Activated CD8-positive, alpha-beta memory T cell treated with anti-CD3 and anti-CD28 coated beads for 36 hours (primary cell): ENCODE data around the gene DEPDC4. TPM values are rescaled to one million over a fixed set of nuclear protein-coding genes. Genes with fewer than 3 reads are reported as not detected.
"Not testable (repeated sequence)": the region's sequence is repeated elsewhere in the genome, so short reads cannot be mapped to it uniquely, and the experiment has no call there.

Source experiments
- CTCF ChIA-PET: fragments of 350-600 bp; sonication (Branson Sonifier 250); formaldehyde crosslinking; loops from one replicate; lab custom pipeline; 2021; ENCODE audit warnings: antibody characterized with exemption; lab: Charles Lee
- POLR2A ChIA-PET: fragments of 350-600 bp; sonication (Branson Sonifier 250); formaldehyde crosslinking; loops from one replicate; lab custom pipeline; 2021; ENCODE audit warnings: antibody characterized with exemption; lab: Charles Lee
- total RNA-seq, 2 experiments: library from RNA; stranded (reverse); gene quantifications; one replicate each; pipeline ENCODE4 v1.2.3, GENCODE V29; 2021

The DEPDC4 gene
- total RNA-seq, 2 experiments from 2014 or later, result 1.2 to 1.5 TPM

GRCh38 chr12:100266585-100266834 lies 369 bp downstream of the DEPDC4 start:
- POLR2A ChIA-PET, result interaction anchor here (0.5 to 1.5 kb wide), 2 partner anchors 20 to 1622 kb away, joined by 3 to 4 read pairs; partner anchors contain the start of gene IKBIP

DNA sequence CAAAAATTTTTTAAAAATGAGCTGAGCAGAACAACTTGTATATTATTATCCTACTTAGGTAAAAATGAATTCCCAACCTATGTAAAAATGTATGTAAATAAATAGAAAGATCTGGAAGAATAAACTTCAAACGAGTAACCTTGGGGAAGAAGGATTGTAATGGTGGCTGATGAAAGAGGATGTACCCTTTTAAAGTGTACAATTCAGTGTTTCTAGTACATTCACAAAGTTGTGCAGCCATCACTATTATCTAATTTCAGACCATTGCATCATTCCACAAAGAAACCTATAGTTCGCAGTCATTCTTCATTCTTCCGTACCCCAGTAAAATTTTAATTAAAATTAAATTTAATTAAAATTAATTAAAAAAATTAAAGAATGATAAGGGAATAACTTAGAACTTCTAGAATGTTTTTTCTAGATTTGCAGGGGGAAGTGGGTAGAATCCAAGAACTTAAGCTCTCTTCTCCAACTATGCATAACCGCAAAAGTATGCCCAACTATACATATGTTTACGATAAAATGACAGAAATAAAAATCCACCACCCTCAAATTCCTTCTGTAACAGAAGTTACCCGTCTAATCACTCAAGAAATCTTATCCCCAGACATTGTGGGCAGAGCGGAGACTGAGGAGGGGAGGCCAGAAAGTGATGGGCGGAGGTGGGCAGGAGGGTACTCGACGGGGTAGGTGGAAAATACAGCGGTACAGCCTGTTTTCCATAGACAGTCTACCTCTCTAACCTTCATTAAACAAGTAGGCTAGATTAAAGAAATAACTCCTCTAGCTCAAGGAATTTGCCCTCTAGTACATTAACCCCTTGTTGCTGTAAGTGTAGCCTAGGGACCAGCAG lies 921 bp downstream of the DEPDC4 start:
- POLR2A ChIA-PET, result interaction anchor here (1.5 kb wide), 1 partner anchor 1622 kb away, joined by 3 read pairs; the partner anchor contains the start of gene IKBIP
- CTCF ChIA-PET, result no interaction called here

More at GRCh38 chr12:100266585-100266834, 369 bp downstream of the DEPDC4 start:
- CTCF ChIA-PET, result interaction anchor here (1.4 kb wide), 1 partner anchor 112 kb away, joined by 3 read pairs; no protein-coding TSS in a partner anchor

- POLR2A ChIA-PET, CTCF ChIA-PET: not testable (repeated sequence)
Observed at GRCh38 chr12:100265107-100265506, 1.8 kb downstream of the DEPDC4 start.

DNA sequence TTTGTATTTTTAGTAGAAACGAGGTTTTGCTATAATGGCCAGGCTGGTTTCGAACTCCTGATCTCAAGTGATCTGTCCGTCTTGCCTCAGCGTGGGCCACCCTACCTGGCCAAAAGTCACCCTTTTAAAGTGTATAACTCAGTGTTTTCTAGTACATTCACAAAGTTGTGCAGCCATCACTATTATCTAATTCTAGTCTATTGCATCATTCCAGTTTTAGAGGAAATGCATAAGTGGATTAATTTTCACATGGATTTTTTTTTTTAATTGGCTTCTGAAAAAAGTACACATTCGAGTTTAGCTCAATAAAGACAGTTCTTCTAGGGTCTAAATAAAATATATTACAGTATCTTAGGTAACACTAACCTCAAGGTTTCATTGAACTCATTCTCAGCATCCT lies 3.7 kb downstream of the DEPDC4 start:
- ChIA-PET CTCF (interaction anchor here (0.9 kb wide), 1 partner anchor 108 kb away, joined by 3 read pairs; no protein-coding TSS in a partner anchor), POLR2A (no interaction called here)

DNA sequence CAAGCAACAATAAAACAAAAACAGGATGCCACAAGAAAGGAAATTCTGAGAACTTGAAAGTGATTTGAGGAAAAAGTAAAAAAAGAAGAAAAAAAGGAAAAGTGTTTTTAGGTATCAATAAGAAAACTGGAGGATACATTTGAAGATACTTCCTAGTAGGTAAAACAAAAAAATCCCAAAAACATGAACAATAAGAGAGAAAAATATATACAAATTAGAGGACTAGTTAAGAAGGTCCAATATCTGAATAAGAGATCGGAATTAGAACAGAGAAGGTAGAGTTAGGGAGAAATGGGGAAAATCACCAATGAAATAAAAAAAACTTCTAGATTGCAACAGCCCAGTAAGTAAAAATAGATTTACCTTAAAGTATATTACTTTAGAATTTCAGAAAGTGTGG lies 8.8 kb downstream of the DEPDC4 start:
- ChIA-PET POLR2A (no interaction called here), CTCF (no interaction called here)

GRCh38 chr12:100254876-100255275 lies 12.0 kb downstream of the DEPDC4 start:
- CTCF ChIA-PET, result no interaction called here
- POLR2A ChIA-PET, result no interaction called here

DNA sequence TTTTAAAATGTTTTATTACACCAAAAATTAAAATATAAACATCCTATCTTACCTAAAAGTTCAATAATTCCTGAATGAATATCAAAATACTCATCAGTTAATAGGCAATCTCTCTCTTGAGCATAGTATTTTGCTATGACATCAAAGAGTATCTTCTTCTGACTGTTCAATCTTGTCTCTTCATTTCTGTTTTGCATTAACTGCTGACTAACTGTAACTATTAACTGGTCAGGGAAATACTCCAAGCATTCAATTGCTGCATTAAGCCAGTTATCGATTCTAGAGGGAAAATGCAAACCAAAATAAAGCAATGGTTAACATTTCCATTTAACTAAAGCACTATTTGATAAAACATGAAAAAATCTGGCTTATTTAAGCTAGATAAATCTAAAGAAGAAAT lies 13.4 kb downstream of the DEPDC4 start:
- ChIA-PET POLR2A (no interaction called here), CTCF (no interaction called here)

DNA sequence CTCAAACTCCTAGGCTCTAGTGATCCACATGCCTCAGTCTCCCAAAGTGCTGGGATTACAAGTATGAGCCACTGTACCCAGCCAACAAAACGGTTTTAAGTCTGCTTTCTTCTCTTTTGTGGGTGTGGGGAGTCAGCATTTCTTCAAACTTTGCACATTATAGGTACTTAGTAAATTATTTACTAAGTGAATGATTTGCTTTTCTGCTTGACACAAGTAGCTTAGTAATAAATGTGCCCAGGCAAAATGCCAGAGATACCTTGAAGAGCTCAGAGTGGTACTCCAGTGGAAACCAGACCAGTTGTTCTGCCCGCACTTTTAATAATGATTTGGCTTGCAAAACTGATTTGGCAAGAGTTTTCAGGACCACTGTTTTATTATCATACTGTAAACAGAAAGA lies 15.0 kb downstream of the DEPDC4 start:
- ChIA-PET CTCF (no interaction called here), POLR2A (no interaction called here)

DNA sequence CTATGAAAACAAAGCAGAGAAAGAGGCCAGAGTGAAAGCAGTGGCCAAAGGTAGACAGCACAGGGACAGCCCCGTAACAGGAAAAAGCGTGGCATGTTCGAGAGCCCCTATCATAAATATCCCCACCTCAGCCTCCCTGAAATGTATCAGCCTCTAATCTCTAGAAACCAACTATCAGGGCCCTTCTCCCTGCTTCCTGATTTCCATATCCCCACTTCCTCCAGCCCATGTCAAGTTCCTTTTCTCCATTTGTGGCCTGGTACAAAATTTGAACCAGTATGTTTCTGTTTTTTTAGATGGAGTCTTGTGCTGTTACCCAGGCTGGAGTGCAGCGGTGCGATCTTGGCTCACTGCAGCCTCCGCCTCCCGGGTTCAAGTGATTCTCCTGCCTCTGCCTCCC lies 16.9 kb downstream of the DEPDC4 start:
- ChIA-PET CTCF (no interaction called here), POLR2A (no interaction called here)

GRCh38 chr12:100248886-100249285 lies 18.0 kb downstream of the DEPDC4 start:
- ChIA-PET POLR2A (no interaction called here), CTCF (no interaction called here)

DNA sequence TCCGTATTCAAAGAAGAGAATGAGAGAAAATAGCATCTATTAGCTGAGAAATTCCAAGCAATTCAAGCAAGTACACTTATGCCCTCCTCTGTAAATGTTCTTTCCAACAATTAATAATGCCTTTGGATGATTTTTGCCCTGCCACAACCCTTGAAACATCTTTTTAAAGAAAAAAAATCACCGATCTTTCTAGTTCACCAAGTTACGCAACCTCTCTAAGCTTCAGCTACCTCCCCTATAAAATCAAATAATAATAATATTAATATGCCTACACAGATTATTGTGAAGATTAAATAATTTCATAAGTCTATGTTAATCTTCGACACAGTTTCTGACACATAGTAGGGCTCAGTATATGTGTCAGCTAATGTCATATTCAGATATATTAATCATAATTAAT lies 19.1 kb downstream of the DEPDC4 start:
- ChIA-PET CTCF (interaction anchor here (1.5 kb wide), 1 partner anchor 13 kb away, joined by 3 read pairs; no protein-coding TSS in a partner anchor), POLR2A (no interaction called here)

- ChIA-PET POLR2A (no interaction called here), CTCF (no interaction called here)
Observed at GRCh38 chr12:100243137-100243536, 23.7 kb downstream of the DEPDC4 start.

DNA sequence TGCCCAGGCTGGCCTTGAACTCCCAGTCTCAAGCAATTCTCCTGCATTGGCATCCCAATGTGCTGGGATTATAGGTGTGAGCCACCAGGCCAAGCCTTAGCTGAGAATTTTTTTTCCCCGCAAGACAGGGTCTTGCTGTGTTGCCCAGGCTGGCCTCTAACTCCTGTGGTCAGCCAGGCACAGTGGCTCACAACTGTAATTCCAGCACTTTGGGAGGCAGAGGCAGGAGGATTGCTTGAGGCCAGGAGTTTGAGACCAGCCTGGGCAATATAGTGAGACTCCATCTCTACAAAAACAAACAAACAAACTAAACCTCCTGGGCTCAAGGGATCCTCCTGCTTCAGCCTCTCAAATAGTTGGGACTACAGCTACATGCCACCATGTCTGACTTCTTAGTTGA lies 27.3 kb downstream of the DEPDC4 start:
- ChIA-PET POLR2A (no interaction called here), CTCF (no interaction called here)

GRCh38 chr12:100238801-100239200 lies 28.1 kb downstream of the DEPDC4 start:
- POLR2A ChIA-PET, result no interaction called here
- CTCF ChIA-PET, result no interaction called here

- ChIA-PET CTCF (interaction anchor here (0.6 to 1.1 kb wide), 5 partner anchors 12 to 1684 kb away, joined by 3 to 5 read pairs (median 4); no protein-coding TSS in a partner anchor), POLR2A (interaction anchor here (0.7 kb wide), 1 partner anchor 33 kb away, joined by 3 read pairs; no protein-coding TSS in a partner anchor)
Observed at GRCh38 chr12:100234591-100235304, 32.1 kb downstream of the DEPDC4 start.

DNA sequence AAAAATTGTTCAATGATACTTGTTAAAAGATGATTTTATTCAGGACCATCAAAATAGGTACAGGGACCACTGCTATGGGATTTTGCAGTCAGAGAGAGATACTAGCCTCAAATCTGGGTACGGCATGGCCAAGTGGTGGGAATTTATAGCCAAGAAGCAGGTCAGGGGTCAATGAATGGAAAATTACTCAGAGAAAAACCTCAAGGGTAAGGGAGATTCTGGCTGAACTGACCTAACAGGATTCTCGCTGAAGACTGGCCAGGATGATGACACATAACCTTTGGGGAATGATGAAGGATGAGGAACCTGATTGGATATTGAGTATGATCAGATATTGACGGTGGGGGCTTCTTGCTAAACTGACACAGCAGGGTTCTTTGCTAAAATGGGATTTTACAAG lies 32.7 kb downstream of the DEPDC4 start:
- POLR2A ChIA-PET, result no interaction called here
- CTCF ChIA-PET, result interaction anchor here (1.0 to 1.1 kb wide), 2 partner anchors 22 to 26 kb away, joined by 4 to 5 read pairs; no protein-coding TSS in a partner anchor

DNA sequence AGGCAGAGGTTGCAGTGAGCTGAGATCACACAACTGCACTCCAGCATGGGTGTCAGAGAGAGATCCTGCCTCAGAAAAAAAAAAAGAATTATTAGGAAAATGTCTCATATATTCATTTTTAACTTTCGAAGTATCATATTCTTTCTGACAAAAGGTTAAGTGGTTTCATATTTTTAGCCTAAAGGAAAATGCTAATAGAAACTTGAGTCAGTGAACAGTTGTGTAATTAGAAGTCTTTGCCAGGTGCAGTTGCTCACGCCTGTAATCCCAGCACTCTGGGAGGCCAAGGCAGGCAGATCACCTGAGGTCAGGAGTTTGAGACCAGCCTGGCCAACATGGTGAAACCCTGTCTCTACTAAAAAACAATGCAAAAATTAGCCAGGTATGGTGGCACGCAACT lies 35.0 kb downstream of the DEPDC4 start:
- CTCF ChIA-PET, result interaction anchor here (1.0 kb wide), 1 partner anchor 22 kb away, joined by 3 read pairs; no protein-coding TSS in a partner anchor

DNA sequence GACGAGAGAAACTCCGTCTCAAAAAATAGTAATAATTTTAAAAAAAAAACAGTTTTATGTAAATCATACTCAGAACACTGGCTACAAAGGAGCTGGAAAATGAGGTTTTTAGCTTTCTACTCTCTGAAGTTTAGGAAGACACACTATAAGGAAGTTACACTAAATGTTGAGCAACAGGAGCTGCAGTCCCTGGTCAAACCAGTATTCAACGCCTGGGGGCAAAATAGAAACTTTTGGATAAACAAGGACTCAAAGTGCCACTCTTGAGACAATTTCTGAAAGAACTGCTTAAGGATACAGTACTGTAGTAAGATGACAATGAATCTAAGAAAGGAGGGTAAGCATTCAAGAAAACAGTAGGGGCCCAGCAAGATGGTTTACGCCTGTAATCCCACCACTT lies 37.0 kb downstream of the DEPDC4 start:
- CTCF ChIA-PET, result no interaction called here
- POLR2A ChIA-PET, result no interaction called here

More for the DNA sequence above, 35.0 kb downstream of the DEPDC4 start:
- POLR2A ChIA-PET, result not testable (repeated sequence)

DNA sequence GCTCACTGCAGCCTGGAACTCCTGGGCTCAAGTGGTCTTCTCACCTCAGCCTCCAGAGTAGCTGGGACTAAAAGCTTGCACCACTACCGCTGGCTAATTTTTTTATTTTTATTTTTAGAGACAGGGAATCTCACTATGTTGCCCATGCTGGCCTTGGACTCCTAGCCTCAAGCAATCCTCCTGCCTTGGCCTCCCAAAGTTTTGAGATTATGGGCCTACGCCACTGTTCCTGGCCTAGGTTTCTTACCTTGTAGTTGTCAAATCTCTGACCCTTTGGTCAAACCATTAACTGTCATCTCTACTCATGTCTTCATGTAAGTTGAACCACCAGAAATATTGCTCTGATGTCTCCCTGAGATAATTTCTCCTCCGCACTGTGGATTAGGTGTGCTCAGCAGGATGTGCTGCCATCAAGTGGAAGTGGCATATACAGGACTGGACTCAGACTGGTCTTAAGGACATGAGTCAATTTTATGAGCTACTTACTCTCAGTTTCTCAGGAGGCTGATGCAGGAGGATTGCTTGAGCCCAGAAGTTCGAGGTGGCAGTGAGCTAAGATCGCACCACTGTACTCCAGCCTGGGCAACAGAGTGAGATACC lies 37.7 kb downstream of the DEPDC4 start:
- ChIA-PET POLR2A (interaction anchor here (0.6 kb wide), 1 partner anchor 1127 kb away, joined by 9 read pairs; no protein-coding TSS in a partner anchor), CTCF (interaction anchor here (0.6 kb wide), 1 partner anchor 25 kb away, joined by 3 read pairs; no protein-coding TSS in a partner anchor)

GRCh38 chr12:100225491-100225890 lies 41.4 kb downstream of the DEPDC4 start:
- ChIA-PET POLR2A (no interaction called here), CTCF (no interaction called here)
